Activated T-helper 2 cell treated with anti-CD3 and anti-CD28 coated beads, Interferon-gamma antibody, Interleukin-2, Interleukin-4, amounts not matched to agents 10 μg/mL and 5 μg/mL and 100 μg/mL, durations not matched to agents 14 hours and 24 hours and 36 hours (primary cell): Measurements from ENCODE around the gene PPIB. TPM values are rescaled to one million over a fixed set of nuclear protein-coding genes. Genes with fewer than 3 reads are reported as not detected.

Experiments used
- DNase-seq: peaks from one replicate; pipeline ENCODE4 v3.0.0; 2021; ENCODE audit warnings: low spot score
- H3K27ac Mint-ChIP-seq: one replicate; pipeline ENCODE4 v1.8.0; 2021; ENCODE audit warnings: mixed read lengths
- H3K27me3 Mint-ChIP-seq: one replicate; pipeline ENCODE4 v1.8.0; 2021; ENCODE audit warnings: low read depth, mixed read lengths
- H3K36me3 Mint-ChIP-seq: one replicate; pipeline ENCODE4 v1.8.0; 2021; ENCODE audit warnings: low read depth, mixed read lengths
- H3K4me1 Mint-ChIP-seq: one replicate; pipeline ENCODE4 v1.8.0; 2021; ENCODE audit warnings: low read depth, mixed read lengths
- H3K4me3 Mint-ChIP-seq: one replicate; pipeline ENCODE4 v1.8.0; 2021; ENCODE audit warnings: low read depth, mild to moderate bottlenecking, moderate library complexity, mixed read lengths
- H3K9me3 Mint-ChIP-seq: one replicate; pipeline ENCODE4 v1.8.0; 2021; ENCODE audit warnings: mixed read lengths
- intact Hi-C: fragments of 100-400 bp; cut with micrococcal nuclease; formaldehyde crosslinking; loops from one replicate; pipeline ENCODE4 v1.15.1; 2023
- total RNA-seq: library from RNA; stranded (reverse); gene quantifications from 2 replicates; pipeline ENCODE4 v1.2.3, GENCODE V29; 2022

The PPIB gene
- 457 and 465 TPM in 2 replicates for total RNA-seq

DNA sequence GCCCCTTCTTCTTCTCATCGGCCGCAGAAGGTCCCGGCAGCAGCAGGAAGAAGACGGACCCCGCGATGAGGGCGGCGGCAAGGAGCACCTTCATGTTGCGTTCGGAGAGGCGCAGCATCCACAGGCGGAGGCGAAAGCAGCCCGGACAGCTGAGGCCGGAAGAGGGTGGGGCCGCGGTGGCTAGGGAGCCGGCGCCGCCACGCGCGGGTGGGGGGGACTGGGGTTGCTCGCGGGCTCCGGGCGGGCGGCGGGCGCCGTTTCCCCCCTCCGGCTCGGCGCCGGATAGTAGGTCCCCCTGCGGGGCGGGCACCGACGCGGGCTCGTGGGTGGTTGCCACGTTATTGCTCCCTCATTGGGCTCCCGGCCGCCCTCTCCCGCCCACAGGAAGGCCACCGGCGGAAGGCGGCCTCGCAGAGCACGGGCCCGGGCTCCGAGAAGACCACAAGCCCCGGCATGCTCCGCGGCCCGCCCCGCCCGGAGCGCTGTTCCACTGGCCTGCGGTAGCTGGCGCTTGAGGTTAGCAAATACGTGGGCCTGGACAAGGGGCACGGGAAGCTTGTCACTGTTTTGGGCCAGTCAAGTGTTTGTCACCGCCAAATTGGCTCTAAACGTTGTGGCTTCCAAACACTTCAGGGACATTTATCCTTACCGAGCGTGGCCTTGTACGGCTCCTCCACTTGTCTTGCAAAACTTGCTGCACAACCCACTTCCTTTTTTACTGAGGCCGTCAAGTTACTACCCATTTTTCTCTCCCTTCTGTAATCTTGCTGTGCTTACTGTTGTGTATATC lies at the start of gene PPIB:
Gene PPIB (minus strand): TSS at position 154 of the 790 bp plus-strand sequence. CDS start 36 bp downstream, at position 118.
- DNase-seq: peak; percentile 98
- H3K4me1 Mint-ChIP-seq: peaks cover 40% of the 10 kb centered on the region
- intact Hi-C loops: loop anchor here (5.0 kb wide), 1 partner anchor 194 kb away; the partner anchor contains the start of gene CSNK1G1
- H3K27me3 Mint-ChIP-seq: no peaks in the 10 kb centered on the region
- H3K27ac Mint-ChIP-seq: peak within 1 kb of the TSS; percentile 97
- H3K4me3 Mint-ChIP-seq: peak within 1 kb of the TSS; percentile 89
- no peaks in the 10 kb centered on the region for H3K9me3 Mint-ChIP-seq
- H3K36me3 Mint-ChIP-seq: peaks cover 31% of the 10 kb centered on the region

DNA sequence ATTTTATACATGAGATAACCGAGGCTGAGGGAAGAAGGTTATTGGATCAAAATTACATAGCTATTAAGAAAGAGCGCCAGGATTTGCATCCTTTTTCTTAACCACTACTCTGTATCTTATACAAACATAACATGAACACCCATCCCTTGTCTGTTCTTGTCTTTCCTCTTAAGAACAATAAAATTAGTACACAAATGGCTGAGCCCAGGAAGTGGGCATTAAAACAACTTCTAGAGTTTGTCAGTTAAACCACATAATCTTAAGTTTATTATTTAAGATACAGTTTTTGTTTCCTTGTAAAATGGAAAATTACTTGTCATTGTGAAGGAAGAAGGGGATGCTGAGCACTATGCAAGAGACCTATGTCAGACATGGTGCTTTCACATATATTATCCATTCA lies 48.9 kb upstream of the PPIB start:
- intact Hi-C loops: loop anchor here (5.0 kb wide), 2 partner anchors 36 to 146 kb away; partner anchors contain the start of gene CSNK1G1
- peaks cover 30% of the 10 kb centered on the region for H3K4me1 Mint-ChIP-seq
- no peaks in the 10 kb centered on the region for H3K9me3 Mint-ChIP-seq
- H3K27ac Mint-ChIP-seq: no peak overlapping the region
- no peak overlapping the region for H3K4me3 Mint-ChIP-seq
- no peak for DNase-seq
- H3K27me3 Mint-ChIP-seq: no peaks in the 10 kb centered on the region
- peaks cover 29% of the 10 kb centered on the region for H3K36me3 Mint-ChIP-seq

DNA sequence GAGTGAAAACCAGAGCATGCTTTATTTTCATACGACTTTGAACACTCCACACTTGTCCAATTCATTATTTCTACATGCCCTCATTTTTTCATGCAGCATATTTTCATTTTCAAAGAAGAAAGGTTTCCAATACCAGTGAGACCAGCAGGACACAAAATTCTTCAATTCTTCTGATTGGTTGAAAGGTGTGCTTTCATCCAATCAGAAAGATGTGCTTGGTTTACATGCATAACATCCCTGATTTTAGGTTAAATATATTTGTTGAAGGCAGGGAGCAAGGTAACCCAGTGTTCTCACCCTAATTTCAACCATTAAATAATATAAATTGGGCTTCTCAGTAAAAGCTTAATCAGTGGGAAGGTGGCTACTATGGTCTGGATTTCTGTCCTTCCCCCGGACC lies 47.5 kb upstream of the PPIB start:
- intact Hi-C loops: loop anchor here (5.0 kb wide), 2 partner anchors 37 to 147 kb away; partner anchors contain the start of gene CSNK1G1
- Mint-ChIP-seq H3K27ac (no peak overlapping the region), H3K27me3 (no peaks in the 10 kb centered on the region), H3K4me1 (peaks cover 30% of the 10 kb centered on the region), H3K9me3 (no peaks in the 10 kb centered on the region), H3K36me3 (peaks cover 30% of the 10 kb centered on the region), H3K4me3 (no peak overlapping the region)
- DNase-seq: no peak

DNA sequence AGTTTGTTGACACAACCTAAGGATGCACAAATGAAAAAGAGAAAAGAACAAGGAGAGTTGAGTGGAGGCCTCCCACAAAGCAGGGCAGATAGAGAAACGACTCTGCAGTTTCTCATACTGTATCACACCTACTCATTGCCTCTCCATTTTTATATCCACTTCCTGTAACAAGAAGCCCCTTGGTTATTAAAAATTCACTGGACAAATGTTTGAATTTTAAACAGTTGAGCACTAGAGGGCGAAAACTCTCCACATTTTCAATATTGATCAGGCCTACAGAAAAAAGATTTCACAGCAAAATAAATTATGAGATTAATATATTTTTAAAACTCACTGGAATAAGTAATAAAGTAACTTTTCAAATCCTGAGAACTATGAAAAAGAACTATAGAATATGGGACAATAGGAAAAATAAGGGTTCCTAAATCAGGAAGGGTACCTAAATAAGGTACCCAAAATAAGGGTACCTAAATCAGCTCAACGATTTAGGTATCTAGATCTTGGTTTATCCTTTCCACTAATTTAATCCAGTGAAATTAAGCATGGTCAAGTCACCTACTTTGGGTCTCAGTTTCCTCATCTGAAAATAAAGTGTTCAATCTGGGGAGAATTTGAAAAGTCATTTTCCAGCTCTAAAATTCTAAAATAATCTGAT lies 47.0 kb upstream of the PPIB start:
- peaks cover 30% of the 10 kb centered on the region for H3K4me1 Mint-ChIP-seq
- H3K36me3 Mint-ChIP-seq: peaks cover 31% of the 10 kb centered on the region
- no peaks in the 10 kb centered on the region for H3K9me3 Mint-ChIP-seq
- intact Hi-C loops: loop anchor here (5.0 kb wide), 2 partner anchors 37 to 147 kb away; partner anchors contain the start of gene CSNK1G1
- H3K27ac Mint-ChIP-seq: no peak overlapping the region
- no peak for DNase-seq
- no peaks in the 10 kb centered on the region for H3K27me3 Mint-ChIP-seq
- no peak overlapping the region for H3K4me3 Mint-ChIP-seq

DNA sequence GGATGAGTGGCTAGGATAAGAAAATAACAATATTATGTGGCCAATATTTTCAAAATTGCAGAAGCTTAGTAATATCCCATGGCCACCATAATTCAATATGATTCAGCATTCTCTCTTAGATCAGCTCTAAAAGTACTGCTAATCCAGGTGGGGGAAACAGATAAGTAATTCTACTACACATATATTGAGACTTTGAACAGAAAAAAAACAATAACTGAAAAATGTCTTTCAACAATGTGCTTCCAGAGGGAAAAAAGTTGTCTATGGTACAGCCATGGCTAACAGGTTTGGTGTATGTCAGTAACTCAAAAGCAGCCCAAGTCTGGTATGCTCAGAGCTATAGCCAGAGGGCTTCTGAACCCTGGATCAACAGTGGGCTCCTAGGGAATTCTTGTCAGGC lies 42.4 kb upstream of the PPIB start:
- Mint-ChIP-seq H3K9me3 (no peaks in the 10 kb centered on the region), H3K27ac (no peak overlapping the region), H3K27me3 (no peaks in the 10 kb centered on the region), H3K4me1 (peaks cover 5% of the 10 kb centered on the region), H3K4me3 (no peak overlapping the region), H3K36me3 (peaks cover 36% of the 10 kb centered on the region)
- intact Hi-C loops: no loop called here
- no peak for DNase-seq

DNA sequence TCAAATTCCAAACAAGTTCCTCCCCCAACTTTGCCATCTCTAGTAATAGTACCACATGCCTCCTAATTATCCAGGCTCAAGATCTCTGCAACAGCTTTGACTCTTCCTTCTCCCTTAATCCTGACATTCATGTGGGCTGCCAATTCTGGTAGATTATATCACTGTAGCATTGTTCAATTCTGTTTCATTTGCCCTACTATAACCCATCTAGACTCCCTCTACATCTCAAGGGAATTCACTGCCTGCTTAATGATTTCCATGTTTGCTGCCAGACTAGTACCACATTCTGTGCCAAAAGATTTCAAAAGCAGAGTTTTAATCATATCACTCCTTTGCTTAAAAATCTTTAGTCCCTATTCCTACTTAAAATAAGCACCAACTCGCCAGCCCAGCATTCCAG lies 34.6 kb upstream of the PPIB start:
- Mint-ChIP-seq H3K27me3 (no peaks in the 10 kb centered on the region), H3K4me3 (no peak overlapping the region), H3K27ac (no peak overlapping the region), H3K36me3 (peaks cover 48% of the 10 kb centered on the region), H3K9me3 (no peaks in the 10 kb centered on the region), H3K4me1 (no peaks in the 10 kb centered on the region)
- intact Hi-C loops: no loop called here
- DNase-seq: no peak

DNA sequence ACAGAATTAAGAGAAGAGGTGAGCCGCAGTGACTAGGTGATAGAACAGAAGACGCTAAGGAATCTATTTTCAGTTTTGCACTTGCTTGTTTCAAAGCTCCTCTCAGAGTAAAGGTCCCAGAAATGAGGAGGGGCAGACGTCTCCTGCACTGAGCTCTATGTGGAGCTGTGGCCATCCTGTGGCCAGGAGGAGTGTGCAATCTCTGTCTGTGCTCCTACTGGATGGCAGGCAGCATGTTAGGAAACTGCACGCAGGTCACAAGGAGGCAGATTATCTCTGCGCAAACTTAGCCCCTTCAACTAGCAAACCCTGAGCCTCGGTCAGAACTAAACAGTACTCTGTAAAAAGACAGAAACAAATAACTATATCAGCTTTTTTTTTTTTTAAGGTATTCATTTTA lies 31.1 kb upstream of the PPIB start:
- Mint-ChIP-seq H3K27ac (no peak overlapping the region), H3K27me3 (no peaks in the 10 kb centered on the region), H3K36me3 (peaks cover 42% of the 10 kb centered on the region), H3K4me3 (no peak overlapping the region), H3K9me3 (no peaks in the 10 kb centered on the region), H3K4me1 (peaks cover 4% of the 10 kb centered on the region)
- no peak for DNase-seq
- intact Hi-C loops: no loop called here

DNA sequence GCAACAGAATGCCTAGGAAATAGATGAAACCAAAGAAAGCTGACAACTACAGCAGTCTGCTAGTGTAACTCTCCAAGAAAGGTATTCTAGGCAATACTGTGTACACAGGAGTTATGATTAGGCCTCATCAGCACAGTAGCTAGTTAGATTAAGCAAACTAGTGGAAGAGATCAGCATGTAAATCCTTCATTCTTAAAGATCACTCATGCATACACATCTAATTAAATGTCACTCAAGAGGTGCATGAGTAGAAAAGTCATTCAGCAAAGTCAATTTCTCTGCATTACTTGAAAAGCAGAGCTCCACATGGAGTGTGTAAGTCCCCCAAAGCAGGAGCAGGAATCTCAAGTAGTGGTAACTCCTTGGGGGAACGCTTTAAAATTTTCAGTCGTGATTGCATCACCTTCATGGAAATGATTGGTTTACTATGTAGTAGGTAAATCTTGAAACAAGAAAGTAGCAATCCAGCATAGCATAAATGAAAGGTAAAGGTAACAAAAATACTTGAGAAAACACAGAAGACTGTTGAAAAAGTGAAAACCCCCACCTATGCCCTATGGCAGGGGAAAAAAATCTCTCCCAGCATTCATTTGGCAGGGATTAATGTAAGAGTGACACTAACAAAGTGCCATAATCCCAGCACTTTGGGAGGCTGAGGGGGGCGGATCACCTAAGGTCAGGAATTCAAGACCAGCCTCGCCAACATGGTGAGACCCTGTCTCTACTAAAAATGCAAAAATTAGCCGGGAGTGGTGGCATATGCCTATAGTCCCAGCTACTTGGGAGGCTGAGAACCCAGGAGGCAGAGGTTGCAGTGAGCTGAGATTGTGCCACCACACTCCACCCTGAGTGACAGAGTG lies 29.4 kb upstream of the PPIB start:
- Mint-ChIP-seq H3K36me3 (peaks cover 47% of the 10 kb centered on the region), H3K9me3 (no peaks in the 10 kb centered on the region), H3K4me3 (no peak overlapping the region), H3K27me3 (no peaks in the 10 kb centered on the region), H3K27ac (no peak overlapping the region), H3K4me1 (peaks cover 18% of the 10 kb centered on the region)
- intact Hi-C loops: no loop called here
- DNase-seq: no peak

DNA sequence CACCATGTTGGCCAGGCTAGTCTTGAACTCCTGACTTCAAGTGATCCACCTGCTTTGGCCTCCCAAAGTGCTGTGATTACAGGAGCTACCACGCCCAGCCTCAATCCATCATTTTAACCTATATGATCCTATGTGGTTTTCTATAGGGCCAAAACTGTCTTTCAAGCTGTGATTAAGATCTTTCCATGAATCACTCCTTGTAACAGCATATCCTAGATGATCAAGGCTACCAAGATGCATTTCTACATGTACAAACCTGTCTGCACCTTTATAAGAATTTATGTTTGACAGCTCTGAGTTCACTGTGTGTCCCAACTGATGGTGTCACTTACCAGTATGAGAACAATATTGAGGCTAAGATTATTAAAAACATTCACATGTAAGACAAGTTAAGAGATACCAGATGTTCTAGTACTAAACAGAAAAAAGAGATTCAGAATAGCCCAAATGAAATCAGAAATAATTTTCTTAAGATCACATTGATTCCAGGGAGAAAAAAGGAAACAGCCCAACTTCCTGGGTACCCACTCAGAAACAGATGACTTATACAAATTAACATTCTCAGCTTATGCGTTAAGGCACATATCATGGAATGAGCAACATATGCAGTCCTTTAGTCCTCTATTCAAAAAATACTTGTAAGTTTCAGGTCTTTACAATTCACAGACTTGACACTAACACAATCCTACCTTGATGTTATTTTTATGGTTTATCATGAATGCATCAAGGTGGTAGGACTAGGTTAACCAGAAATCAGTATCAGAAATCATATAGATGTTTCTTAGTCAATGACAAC lies 24.8 kb upstream of the PPIB start:
- DNase-seq: no peak
- peaks cover 30% of the 10 kb centered on the region for H3K36me3 Mint-ChIP-seq
- H3K4me3 Mint-ChIP-seq: peak overlapping the region; percentile 3
- intact Hi-C loops: no loop called here
- H3K27me3 Mint-ChIP-seq: no peaks in the 10 kb centered on the region
- no peaks in the 10 kb centered on the region for H3K9me3 Mint-ChIP-seq
- peaks cover 18% of the 10 kb centered on the region for H3K4me1 Mint-ChIP-seq
- H3K27ac Mint-ChIP-seq: peak overlapping the region; percentile 72

DNA sequence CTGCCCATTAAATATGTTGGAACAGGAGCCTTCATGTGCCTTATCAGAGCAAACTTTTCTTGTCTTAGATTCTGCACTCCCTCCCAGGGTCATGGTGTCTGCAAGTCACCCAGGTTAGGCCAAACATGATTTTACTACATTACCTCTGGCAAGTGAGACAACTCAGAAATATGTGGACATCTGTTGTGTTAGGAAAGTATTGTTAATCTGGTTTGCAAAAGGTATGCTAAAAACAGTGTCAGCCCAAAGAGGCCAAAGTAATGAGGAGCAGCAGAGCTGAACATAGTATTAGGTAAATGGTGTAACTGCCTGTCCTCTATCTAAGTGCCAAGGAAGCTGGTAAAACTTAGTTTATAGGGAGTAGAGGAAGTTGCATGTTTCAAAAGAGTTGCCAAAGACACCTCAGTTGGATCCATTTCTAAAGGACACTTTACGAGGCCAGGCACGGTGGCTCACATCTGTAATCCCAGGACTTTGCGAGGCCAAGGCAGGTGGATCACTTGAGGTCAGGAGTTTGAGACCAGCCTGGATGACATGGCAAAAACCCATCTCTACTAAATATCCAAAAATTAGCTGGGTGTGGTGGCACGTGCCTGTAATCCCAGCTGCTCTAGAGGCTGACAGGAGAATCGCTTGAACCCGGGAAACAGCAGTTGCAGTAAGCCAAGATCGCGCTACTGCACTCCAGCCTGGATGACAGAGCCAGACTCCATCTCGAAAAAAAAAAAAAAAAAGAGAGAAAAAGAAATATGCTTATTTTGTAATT lies 22.5 kb upstream of the PPIB start:
- Mint-ChIP-seq H3K27me3 (no peaks in the 10 kb centered on the region), H3K4me1 (peaks cover 18% of the 10 kb centered on the region), H3K4me3 (no peak overlapping the region), H3K36me3 (peaks cover 42% of the 10 kb centered on the region), H3K9me3 (no peaks in the 10 kb centered on the region), H3K27ac (no peak overlapping the region)
- intact Hi-C loops: no loop called here
- no peak for DNase-seq

DNA sequence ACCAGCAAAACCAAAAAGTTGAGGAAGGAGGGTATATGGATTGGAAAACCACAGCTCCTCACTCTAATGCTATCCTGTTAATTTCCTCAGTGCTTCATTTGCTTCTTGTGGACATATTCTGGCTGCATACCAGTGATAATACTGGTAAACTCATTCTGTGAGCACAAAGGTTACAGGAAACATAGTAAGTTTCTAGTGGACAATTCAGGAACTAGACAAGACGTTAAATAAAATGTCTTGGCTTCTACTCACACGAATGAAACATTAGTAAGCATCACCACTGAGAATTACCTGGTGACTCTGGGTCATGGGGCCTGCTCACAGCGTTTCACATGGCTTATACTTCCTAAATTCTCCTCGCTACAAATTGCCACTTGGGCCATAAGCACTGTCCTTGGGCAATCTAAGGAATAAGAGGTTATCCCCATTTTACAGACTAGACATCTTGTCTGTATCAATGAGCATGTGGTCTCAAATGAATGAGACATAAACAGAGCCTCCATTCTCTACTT lies 20.1 kb upstream of the PPIB start:
- no peak overlapping the region for H3K27ac Mint-ChIP-seq
- no peaks in the 10 kb centered on the region for H3K27me3 Mint-ChIP-seq
- DNase-seq: no peak
- H3K36me3 Mint-ChIP-seq: peaks cover 37% of the 10 kb centered on the region
- no peak overlapping the region for H3K4me3 Mint-ChIP-seq
- H3K4me1 Mint-ChIP-seq: peaks cover 5% of the 10 kb centered on the region
- H3K9me3 Mint-ChIP-seq: no peaks in the 10 kb centered on the region
- intact Hi-C loops: no loop called here
